ENCODE data around the gene DPYD.

DNA sequence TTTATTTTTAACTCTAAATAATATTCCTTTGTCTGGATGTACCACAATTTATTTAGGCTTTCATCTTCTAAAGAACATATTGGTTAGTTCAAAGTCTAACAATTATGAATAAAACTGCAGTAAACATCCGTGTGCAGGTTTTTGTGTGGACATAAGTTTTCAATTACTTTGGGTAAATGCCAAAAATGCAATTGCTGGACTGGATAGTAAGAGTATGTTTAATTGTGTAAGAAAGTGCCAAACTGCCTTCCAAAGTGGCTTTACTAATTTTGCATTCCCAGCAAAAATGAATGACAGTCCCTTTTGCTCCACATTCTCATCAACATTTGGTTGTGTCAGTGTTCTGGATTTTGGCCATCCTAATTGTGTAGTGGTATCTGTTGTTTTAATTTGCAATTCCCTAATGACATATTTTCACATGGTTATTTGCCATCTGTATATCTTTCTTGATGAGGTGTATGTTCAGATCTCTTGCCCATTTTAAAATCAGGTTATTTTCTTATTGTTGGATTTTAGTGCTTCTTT is 113.8 kb downstream of the DPYD start:
- TF ChIP-seq ZNF274 (IDR thresholded peaks at IDR 0.05; ENCODE audit: low read depth, low read length): no peak
- no peak for TF ChIP-seq SUZ12 (IDR thresholded peaks at IDR 0.05; ENCODE audit: extremely low read depth, insufficient read depth, insufficient read length)
- no peak for TF ChIP-seq YY1 (IDR thresholded peaks at IDR 0.05; ENCODE audit: insufficient read depth, insufficient read length)
